Bronchus fibroblast of lung (primary cell): ENCODE results near the gene KCNK18. TPM values are rescaled to one million over a fixed set of nuclear protein-coding genes. Genes with fewer than 3 reads are reported as not detected.

Experiments used
- total RNA-seq: library from RNA; depleted of rRNA; stranded (reverse); fragments of >200 nt; gene quantifications from 2 replicates; pipeline ENCODE4 v1.2.3, GENCODE V29; 2015

The KCNK18 gene
- not detected in 2 replicates for total RNA-seq

DNA sequence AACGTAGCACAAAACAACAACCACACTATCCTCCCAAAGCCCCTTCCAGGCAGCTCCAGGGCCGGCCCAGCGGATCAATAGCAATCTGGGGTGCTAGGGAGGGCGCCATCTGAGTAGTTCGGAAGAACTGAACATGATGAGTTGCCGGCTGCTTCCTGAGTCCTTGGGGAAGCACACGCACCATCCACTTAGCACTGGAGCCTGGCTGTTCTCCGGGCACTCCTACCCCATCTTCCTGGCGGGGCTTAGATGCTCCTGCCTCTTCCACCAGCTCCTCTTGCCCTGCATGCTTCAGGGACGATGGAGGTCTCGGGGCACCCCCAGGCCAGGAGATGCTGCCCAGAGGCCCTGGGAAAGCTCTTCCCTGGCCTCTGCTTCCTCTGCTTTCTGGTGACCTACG lies at the start of gene KCNK18:
KCNK18 (plus strand) TSS at position 301 of the 400 bp plus-strand sequence; CDS start at position 301, 0 bp downstream.

DNA sequence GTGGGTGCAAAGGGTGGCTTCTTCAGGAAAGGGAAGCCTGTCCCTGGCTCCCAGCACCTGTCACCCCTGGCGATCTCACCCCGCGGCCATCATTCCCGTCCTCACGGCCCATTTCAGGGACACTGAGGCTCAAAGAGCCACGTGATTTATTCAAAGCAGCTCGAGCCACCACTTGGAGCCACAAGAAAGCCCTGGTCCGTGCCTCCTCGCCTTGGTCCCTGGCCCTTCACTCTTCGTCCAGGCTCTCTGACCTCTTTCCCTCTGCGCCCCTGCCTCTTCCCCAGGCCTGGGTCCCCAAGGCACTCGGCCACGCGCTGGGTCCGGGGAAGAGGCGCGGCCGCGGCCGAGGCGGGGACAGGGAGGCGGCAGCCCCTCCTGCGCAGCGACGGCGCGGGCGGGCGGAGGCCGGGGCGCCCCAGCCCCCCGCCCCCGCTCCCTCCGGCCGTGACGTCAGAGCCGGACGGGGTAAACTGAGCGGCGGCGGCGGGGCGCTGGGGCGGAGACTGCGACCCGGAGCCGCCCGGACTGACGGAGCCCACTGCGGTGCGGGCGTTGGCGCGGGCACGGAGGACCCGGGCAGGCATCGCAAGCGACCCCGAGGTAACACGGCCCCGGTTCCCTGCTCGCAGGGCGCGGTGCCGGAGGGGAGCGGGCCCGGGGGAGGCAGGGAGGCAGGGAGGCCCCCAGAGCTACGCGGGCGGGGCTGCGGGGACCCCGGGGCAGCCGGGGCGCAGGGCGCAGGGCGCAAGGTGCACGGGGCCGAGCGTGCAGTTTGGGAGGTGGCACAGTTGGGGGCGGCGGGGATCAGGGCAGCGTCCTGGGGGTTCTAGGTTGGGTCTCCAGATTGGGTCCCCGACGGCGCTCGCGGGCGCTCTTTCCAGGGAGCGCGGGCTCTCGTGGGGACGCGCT lies 43.6 kb downstream of the KCNK18 start, which contains the start of gene SLC18A2:
SLC18A2 (plus strand) TSS at position 494 of the 909 bp plus-strand sequence. CDS start 580 bp downstream, outside the sequence.

Other genes with a start within 250 kb of the KCNK18 start
- gene SHTN1, start 192.3 kb upstream of the KCNK18 start, total RNA-seq, result 0.67 and 0.74 TPM in 2 replicates
- gene VAX1, start 59.2 kb upstream of the KCNK18 start, total RNA-seq, result not detected in 2 replicates
- gene SLC18A2, start 43.6 kb downstream of the KCNK18 start, total RNA-seq, result not detected in 2 replicates
- gene PDZD8, start 178.0 kb downstream of the KCNK18 start, total RNA-seq, result 10.6 and 13.3 TPM in 2 replicates